GM20431 (cell line): ENCODE results near the gene RFX2.

ENCODE experiments used
- in situ Hi-C: fragments of 300-500 bp; cut with MseI, MboI; formaldehyde crosslinking; loops from one replicate; pipeline ENCODE4 v1.15.0; 2020; ENCODE audit warnings: low sequenced_read_pairs; ENCODE audit not compliant: unreplicated experiment

Gene RFX2

DNA sequence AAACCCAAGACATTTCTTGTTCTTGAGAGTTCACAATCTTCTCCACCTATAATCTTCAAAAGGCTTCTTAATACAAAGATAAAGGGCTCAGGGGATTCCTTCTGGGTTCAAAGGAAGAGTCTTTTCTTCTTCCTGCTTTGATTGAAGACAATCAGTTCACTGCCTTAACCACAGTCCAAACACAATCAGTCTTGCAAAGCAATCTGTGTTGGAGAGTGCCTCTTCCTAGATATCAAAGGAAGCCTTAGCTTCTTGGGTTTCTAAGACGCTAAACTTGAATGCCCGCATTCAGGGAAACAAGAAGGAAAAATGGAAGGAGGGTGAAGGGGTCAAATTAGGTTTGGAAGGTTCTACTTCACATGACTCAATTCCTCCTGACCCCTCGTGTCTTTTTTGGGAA is 159.6 kb downstream of the RFX2 start:
- in situ Hi-C loops = no loop called here

DNA sequence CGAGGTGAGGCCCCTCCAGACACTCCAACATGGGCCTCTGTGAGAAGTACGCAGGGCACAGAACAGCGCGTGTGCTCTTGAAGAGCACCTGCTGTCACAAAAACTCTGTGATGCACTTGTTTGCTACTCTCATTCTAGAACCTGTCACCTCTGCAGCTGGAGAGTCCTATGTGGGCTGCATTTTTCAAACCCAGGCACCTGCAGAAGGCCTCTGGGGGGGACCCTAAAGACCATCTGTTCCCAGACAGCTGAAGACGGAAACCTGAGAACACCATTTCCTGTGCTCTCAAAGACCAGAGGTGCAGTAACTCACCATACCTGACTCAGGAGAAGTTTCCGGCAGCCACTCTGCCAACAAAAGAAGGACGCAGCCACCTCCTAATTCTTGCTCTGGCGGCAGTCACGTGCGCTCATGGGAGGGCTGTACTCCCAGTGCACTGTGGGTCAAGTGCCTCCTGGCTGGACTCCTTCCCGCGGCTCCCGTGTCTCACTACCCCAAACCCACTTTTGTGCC is 160.5 kb downstream of the RFX2 start:
- in situ Hi-C loops = no loop called here

- in situ Hi-C loops = no loop called here
These were observed 161.3 kb downstream of the RFX2 start for GRCh38 chr19:5948752-5949564.

DNA sequence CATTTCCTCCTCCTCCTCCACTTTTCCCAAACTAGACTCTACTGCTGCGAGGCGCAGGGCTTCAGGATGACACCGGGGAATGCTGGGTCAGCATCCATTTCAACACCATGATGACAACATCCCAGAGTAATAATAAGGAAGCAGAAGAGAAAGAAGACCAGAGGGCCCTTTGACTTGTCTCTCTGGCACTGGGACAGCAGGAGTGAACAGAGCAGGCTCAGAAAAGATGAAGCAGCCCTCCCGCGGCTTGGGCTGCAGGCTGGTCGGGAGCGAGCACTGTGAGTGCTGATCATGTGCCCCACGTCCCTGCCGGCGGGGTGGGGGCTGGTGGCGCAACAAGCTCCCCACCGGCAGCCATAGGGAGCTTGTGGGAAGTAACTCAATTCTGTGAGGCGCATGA is 162.9 kb downstream of the RFX2 start:
- in situ Hi-C loops = no loop called here

- in situ Hi-C loops = no loop called here
These were observed 166.7 kb downstream of the RFX2 start for GRCh38 chr19:5943623-5944022.
